ENCODE data around the gene ZPR1. TPM values are rescaled to one million over a fixed set of nuclear protein-coding genes. Genes with fewer than 3 reads are reported as not detected.
"Not testable (repeated sequence)": the region's sequence is repeated elsewhere in the genome, so short reads cannot be mapped to it uniquely, and the experiment has no call there.

The ZPR1 gene, protein sequence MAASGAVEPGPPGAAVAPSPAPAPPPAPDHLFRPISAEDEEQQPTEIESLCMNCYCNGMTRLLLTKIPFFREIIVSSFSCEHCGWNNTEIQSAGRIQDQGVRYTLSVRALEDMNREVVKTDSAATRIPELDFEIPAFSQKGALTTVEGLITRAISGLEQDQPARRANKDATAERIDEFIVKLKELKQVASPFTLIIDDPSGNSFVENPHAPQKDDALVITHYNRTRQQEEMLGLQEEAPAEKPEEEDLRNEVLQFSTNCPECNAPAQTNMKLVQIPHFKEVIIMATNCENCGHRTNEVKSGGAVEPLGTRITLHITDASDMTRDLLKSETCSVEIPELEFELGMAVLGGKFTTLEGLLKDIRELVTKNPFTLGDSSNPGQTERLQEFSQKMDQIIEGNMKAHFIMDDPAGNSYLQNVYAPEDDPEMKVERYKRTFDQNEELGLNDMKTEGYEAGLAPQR
- 84.1 and 84.7 TPM in 2 replicates for total RNA-seq

DNA sequence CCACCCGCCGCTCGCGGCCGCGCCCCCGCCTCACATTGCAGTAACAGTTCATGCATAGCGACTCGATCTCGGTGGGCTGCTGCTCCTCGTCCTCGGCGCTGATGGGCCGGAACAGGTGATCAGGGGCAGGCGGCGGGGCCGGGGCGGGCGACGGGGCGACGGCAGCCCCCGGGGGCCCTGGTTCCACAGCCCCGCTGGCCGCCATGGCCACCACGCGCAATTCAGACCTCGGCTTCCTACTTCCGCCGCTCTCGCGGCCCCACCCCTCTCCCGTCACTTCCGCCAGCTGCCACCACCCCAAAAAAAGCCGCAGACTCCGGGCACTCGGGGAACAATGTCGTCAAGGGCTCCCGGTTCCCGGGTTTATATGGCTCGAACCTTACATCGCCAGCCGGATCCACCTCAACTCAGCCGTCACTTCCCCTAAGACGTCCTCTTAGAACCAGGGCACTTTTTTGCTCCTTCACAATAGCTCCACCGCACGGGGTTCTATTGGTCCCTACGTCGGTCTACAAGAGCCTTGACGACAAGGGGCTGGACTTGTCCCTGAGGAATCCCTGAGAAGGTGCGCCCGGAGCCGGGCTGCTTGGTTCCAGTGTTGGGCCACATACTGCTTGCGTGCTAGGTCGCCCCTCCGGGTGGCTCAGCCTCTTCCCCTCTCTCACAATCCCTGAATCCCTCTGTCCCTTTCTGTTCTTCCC lies at the start of gene ZPR1:
Gene ZPR1 (minus strand): TSS at position 238 of the 701 bp plus-strand sequence. CDS start 33 bp downstream, at position 205.
- peak; percentile 83 for DNase-seq (ENCODE audit: low spot score)
- Mint-ChIP-seq H3K4me3 (ENCODE audit: low read depth) (peak within 1 kb of the TSS; percentile 90), H3K4me1 (ENCODE audit: low read depth) (peaks cover 44% of the 10 kb centered on the region), H3K9me3 (no peaks in the 10 kb centered on the region), H3K36me3 (ENCODE audit: low read depth) (peaks cover 41% of the 10 kb centered on the region), H3K27me3 (ENCODE audit: low read depth) (no peaks in the 10 kb centered on the region), H3K27ac (peak within 1 kb of the TSS; percentile 81)
- intact Hi-C loops (cut with micrococcal nuclease): loop anchor here (1.0 to 5.0 kb wide), 4 partner anchors 15 to 444 kb away; partner anchors contain the start of genes PCSK7, RNF214 and SIK3

DNA sequence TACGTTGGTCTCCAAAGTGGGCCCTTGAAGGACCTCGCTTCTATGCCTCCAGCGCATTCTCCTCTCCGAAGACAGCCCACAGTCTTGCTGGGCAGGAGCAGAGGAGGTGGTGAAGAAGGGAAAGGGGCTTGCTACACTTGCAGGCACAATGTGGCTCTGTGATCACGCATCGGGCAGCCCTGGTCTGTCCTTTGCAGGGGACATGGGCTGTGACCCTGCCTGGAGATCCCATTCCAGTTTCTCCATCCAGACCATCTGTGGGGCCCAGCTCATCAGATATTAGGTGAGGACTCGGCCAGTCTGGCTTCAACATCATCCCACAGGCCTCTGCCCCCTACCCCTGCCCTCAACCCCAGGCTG lies 48.8 kb upstream of the ZPR1 start:
- Mint-ChIP-seq H3K9me3 (no peaks in the 10 kb centered on the region), H3K36me3 (ENCODE audit: low read depth) (no peaks in the 10 kb centered on the region), H3K4me3 (ENCODE audit: low read depth) (no peak overlapping the region), H3K27me3 (ENCODE audit: low read depth) (no peaks in the 10 kb centered on the region), H3K27ac (no peak overlapping the region), H3K4me1 (ENCODE audit: low read depth) (peaks cover 6% of the 10 kb centered on the region)
- DNase-seq (ENCODE audit: low spot score): no peak
- intact Hi-C loops (cut with micrococcal nuclease): loop anchor here (2.0 kb wide), 2 partner anchors 16 to 46 kb away; partner anchors contain the start of gene APOA5

DNA sequence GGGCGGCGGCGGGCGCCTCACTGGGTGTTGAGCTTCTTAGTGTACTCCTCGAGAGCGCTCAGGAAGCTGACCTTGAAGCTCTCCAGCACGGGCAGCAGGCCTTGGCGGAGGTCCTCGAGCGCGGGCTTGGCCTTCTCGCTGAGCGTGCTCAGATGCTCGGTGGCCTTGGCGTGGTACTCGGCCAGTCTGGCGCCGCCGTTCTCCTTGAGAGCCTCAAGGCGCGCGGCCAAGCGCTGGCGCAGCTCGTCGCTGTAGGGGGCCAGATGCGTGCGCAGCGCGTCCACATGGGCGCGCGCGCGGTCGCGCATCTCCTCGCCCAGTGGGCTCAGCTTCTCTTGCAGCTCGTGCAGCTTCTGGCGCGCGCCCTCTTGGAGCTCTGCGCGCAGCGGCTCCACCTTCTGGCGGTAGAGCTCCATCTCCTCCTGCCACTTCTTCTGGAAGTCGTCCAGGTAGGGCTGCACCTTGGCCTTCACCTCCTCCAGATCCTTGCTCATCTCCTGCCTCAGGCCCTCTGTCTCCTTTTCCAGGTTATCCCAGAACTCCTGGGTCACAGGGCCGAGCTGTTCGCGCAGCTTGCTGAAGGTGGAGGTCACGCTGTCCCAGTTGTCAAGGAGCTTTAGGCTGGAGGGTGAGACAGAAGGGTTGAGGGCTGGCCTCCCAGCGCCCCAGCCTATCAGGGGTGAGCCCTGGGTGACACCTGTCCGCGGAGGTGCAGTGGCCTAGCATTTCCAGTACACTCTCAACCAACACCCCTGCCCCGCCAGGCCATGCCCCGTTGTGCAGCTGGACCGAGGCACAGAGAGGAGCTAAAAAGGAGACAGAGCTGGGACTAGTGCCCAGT lies 48.2 kb upstream of the ZPR1 start:
- peak; percentile 76 for DNase-seq (ENCODE audit: low spot score)
- no peaks in the 10 kb centered on the region for H3K9me3 Mint-ChIP-seq
- H3K4me1 Mint-ChIP-seq (ENCODE audit: low read depth): peaks cover 6% of the 10 kb centered on the region
- H3K4me3 Mint-ChIP-seq (ENCODE audit: low read depth): peak overlapping the region; percentile 49
- H3K27ac Mint-ChIP-seq: no peak overlapping the region
- no peaks in the 10 kb centered on the region for H3K27me3 Mint-ChIP-seq (ENCODE audit: low read depth)
- no peaks in the 10 kb centered on the region for H3K36me3 Mint-ChIP-seq (ENCODE audit: low read depth)
- intact Hi-C loops (cut with micrococcal nuclease): loop anchor here (2.0 kb wide), 2 partner anchors 17 to 45 kb away; partner anchors contain the start of gene APOA5

DNA sequence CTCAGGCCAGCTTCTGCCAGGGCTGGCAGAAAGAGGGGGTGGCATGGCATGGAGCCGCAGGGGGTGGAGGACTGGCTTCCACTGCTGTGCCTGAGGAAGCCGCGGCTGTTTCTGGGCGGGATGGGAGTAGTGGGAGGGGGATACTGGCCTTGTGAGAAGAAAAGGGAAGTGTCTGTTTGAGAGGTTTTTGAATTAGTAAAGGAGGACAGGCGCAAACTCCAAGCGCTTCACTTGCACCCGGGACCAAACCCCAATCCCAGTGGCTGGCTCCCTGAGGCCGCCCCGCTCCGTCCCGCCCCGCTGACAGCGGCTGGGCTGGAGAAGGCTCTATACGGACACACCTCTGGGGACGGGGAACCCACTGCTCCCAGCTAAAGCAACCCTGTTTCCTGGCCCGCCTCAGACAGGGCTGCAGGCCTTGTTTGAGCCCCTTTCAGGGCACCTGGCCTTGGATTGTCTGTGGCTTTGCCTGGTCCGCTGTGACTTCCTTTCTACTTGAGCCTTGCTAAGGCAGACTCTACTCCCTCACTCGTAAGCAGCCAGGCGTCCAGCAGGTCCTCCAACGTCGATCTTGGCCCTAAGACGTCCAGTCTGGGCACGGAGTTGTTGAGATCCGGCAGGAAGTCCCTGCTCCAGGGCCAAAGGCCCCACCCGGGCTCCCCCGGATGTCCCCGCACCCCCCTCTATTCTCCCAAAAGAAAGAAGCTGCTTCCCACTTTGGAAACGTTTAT lies 47.4 kb upstream of the ZPR1 start:
- peak overlapping the region; percentile 50 for H3K4me3 Mint-ChIP-seq (ENCODE audit: low read depth)
- DNase-seq (ENCODE audit: low spot score): no peak
- intact Hi-C loops (cut with micrococcal nuclease): no loop called here
- no peak overlapping the region for H3K27ac Mint-ChIP-seq
- no peaks in the 10 kb centered on the region for H3K27me3 Mint-ChIP-seq (ENCODE audit: low read depth)
- H3K36me3 Mint-ChIP-seq (ENCODE audit: low read depth): no peaks in the 10 kb centered on the region
- peaks cover 6% of the 10 kb centered on the region for H3K4me1 Mint-ChIP-seq (ENCODE audit: low read depth)
- no peaks in the 10 kb centered on the region for H3K9me3 Mint-ChIP-seq

DNA sequence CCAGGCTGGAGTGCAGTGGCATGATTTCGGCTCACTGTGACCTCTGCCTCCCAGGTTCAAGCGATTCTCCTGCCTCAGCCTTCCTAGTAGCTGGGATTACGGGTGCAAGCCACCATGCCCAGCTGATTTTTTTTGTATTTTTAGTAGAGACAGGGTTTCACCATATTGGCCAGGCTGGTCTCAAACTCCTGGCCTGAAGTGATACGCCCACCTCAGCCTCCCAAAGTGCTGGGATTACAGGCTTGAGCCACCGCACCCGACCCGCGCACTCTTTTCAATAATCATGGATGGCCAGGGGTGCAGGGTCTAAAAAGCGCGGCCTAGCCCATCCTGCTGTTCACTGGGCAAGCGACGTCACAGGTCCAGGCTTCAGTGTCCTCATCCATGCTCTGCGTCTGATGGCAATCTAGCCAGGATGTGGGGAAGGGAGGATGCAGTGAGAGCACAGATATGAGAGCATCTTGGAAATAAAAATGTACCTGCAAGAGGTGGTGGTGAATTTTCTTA lies 46.8 kb upstream of the ZPR1 start:
- DNase-seq (ENCODE audit: low spot score); intact Hi-C loops (cut with micrococcal nuclease): not testable (repeated sequence)

DNA sequence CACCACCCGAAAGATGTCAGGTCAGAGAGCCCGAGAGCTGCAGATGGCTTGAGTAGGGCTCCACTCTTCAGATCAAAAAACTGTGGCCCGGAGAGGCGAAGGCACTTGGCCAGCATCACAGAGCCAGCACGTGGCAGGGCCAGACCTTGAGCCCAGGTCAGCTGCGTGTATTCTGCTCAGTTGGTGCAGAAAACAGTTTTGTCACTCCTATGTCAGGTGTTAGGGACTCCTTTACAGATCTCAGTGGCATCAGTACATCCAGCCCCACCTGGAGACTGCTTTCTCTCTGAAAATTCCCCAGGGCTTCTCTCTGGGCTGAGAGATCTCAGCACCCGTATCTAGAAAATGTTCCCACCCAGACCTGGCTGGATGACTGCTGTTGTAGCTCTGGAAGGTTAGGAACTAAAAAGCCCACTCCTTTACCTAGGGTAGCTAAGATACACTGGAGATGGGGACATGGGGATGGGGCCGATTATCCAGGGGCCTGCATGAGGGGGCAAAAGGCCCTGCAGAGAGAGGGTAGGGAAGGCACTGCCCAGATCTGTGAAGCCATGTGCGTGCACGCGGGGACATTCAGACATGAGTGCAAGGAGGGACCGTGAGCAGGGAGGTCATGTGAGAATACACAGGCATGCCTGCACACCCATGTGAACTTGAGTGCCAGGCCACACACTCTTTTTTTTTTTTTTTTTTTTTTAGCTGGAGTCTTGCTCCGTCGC lies 46.2 kb upstream of the ZPR1 start:
- Mint-ChIP-seq H3K4me3 (ENCODE audit: low read depth) (no peak overlapping the region), H3K27ac (no peak overlapping the region), H3K27me3 (ENCODE audit: low read depth) (no peaks in the 10 kb centered on the region), H3K36me3 (ENCODE audit: low read depth) (no peaks in the 10 kb centered on the region), H3K9me3 (no peaks in the 10 kb centered on the region), H3K4me1 (ENCODE audit: low read depth) (peaks cover 6% of the 10 kb centered on the region)
- DNase-seq (ENCODE audit: low spot score): no peak
- intact Hi-C loops (cut with micrococcal nuclease): no loop called here

More for the DNA sequence above, 46.8 kb upstream of the ZPR1 start:
- not testable (repeated sequence) for H3K36me3 Mint-ChIP-seq (ENCODE audit: low read depth); H3K4me1 Mint-ChIP-seq (ENCODE audit: low read depth); H3K9me3 Mint-ChIP-seq; H3K27me3 Mint-ChIP-seq (ENCODE audit: low read depth); H3K27ac Mint-ChIP-seq
- peak overlapping the region; percentile 50 for H3K4me3 Mint-ChIP-seq (ENCODE audit: low read depth)

DNA sequence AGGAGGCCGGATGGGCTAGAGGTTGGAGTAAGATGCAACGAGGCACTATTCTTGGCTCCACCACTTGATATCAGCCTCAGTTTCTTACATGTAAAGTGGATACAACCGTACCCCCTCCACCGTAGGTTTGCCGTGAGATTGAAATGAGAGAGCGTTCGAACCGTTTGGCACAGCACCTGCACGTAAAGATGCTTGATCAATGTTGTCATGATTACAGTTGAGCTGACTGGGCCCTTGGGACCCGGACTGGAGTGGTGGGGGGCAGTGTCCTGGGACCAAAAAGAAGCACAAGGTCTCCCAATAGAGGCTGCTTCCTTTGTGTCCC lies 45.6 kb upstream of the ZPR1 start:
- Mint-ChIP-seq H3K27me3 (ENCODE audit: low read depth) (no peaks in the 10 kb centered on the region), H3K27ac (no peak overlapping the region), H3K9me3 (no peaks in the 10 kb centered on the region), H3K4me1 (ENCODE audit: low read depth) (peaks cover 6% of the 10 kb centered on the region), H3K36me3 (ENCODE audit: low read depth) (no peaks in the 10 kb centered on the region), H3K4me3 (ENCODE audit: low read depth) (no peak overlapping the region)
- no peak for DNase-seq (ENCODE audit: low spot score)
- intact Hi-C loops (cut with micrococcal nuclease): no loop called here

DNA sequence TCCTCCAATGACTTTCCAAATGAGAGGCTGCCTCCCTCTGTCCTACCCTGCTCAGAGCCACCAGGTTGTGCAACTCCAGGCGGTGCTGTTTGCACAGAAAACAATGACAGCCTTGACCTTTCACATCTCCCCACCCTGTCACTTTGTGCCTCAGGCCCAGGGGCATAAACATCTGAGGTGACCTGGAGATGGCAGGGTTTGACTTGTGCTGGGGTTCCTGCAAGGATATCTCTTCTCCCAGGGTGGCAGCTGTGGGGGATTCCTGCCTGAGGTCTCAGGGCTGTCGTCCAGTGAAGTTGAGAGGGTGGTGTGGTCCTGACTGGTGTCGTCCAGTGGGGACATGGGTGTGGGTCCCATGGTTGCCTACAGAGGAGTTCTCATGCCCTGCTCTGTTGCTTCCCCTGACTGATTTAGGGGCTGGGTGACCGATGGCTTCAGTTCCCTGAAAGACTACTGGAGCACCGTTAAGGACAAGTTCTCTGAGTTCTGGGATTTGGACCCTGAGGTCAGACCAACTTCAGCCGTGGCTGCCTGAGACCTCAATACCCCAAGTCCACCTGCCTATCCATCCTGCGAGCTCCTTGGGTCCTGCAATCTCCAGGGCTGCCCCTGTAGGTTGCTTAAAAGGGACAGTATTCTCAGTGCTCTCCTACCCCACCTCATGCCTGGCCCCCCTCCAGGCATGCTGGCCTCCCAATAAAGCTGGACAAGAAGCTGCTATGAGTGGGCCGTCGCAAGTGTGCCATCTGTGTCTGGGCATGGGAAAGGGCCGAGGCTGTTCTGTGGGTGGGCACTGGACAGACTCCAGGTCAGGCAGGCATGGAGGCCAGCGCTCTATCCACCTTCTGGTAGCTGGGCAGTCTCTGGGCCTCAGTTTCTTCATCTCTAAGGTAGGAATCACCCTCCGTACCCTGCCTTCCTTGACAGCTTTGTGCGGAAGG lies 44.8 kb upstream of the ZPR1 start:
- Mint-ChIP-seq H3K4me1 (ENCODE audit: low read depth) (peaks cover 2% of the 10 kb centered on the region), H3K9me3 (no peaks in the 10 kb centered on the region), H3K27me3 (ENCODE audit: low read depth) (no peaks in the 10 kb centered on the region), H3K4me3 (ENCODE audit: low read depth) (no peak overlapping the region), H3K27ac (no peak overlapping the region), H3K36me3 (ENCODE audit: low read depth) (no peaks in the 10 kb centered on the region)
- no peak for DNase-seq (ENCODE audit: low spot score)
- intact Hi-C loops (cut with micrococcal nuclease): no loop called here

DNA sequence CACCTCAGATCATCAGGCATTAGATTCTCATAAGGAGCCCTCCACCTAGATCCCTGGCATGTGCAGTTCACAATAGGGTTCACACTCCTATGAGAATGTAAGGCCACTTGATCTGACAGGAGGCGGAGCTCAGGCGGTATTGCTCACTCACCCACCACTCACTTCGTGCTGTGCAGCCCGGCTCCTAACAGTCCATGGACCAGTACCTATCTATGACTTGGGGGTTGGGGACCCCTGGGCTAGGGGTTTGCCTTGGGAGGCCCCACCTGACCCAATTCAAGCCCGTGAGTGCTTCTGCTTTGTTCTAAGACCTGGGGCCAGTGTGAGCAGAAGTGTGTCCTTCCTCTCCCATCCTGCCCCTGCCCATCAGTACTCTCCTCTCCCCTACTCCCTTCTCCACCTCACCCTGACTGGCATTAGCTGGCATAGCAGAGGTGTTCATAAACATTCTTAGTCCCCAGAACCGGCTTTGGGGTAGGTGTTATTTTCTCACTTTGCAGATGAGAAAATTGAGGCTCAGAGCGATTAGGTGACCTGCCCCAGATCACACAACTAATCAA lies 44.0 kb upstream of the ZPR1 start:
- Mint-ChIP-seq H3K4me1 (ENCODE audit: low read depth) (peaks cover 2% of the 10 kb centered on the region), H3K4me3 (ENCODE audit: low read depth) (no peak overlapping the region), H3K27ac (no peak overlapping the region), H3K9me3 (no peaks in the 10 kb centered on the region), H3K36me3 (ENCODE audit: low read depth) (no peaks in the 10 kb centered on the region), H3K27me3 (ENCODE audit: low read depth) (no peaks in the 10 kb centered on the region)
- DNase-seq (ENCODE audit: low spot score): no peak
- intact Hi-C loops (cut with micrococcal nuclease): no loop called here

DNA sequence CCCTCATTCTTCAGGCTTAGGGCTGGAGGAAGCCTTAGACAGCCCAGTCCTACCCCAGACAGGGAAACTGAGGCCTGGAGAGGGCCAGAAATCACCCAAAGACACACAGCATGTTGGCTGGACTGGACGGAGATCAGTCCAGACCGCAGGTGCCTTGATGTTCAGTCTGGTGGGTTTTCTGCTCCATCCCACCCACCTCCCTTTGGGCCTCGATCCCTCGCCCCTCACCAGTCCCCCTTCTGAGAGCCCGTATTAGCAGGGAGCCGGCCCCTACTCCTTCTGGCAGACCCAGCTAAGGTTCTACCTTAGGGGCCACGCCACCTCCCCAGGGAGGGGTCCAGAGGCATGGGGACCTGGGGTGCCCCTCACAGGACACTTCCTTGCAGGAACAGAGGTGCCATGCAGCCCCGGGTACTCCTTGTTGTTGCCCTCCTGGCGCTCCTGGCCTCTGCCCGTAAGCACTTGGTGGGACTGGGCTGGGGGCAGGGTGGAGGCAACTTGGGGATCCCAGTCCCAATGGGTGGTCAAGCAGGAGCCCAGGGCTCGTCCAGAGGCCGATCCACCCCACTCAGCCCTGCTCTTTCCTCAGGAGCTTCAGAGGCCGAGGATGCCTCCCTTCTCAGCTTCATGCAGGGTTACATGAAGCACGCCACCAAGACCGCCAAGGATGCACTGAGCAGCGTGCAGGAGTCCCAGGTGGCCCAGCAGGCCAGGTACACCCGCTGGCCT lies 42.5 kb upstream of the ZPR1 start:
- Mint-ChIP-seq H3K4me3 (ENCODE audit: low read depth) (no peak overlapping the region), H3K27ac (no peak overlapping the region), H3K9me3 (no peaks in the 10 kb centered on the region), H3K27me3 (ENCODE audit: low read depth) (no peaks in the 10 kb centered on the region), H3K4me1 (ENCODE audit: low read depth) (no peaks in the 10 kb centered on the region), H3K36me3 (ENCODE audit: low read depth) (no peaks in the 10 kb centered on the region)
- DNase-seq (ENCODE audit: low spot score): no peak
- intact Hi-C loops (cut with micrococcal nuclease): no loop called here

Measured in activated T-helper 2 cell treated with anti-CD3 and anti-CD28 coated beads, Interferon-gamma antibody, Interleukin-2, Interleukin-4, amounts not matched to agents 10 μg/mL and 5 μg/mL and 100 μg/mL, durations not matched to agents 14 hours and 24 hours and 36 hours (primary cell).